DOHH2 (cell line): ENCODE results near the gene ACTN4.

Source experiments
- H3F3A ChIP-seq: fragments of 200-600 bp; sonication (generic), shearing (Covaris generic); 2 replicates; pipeline ENCODE4 v1.6.0; 2016; ENCODE audit warnings: antibody characterized with exemption, mild to moderate bottlenecking; ENCODE audit not compliant: control insufficient read depth, insufficient read depth
- H3K27ac ChIP-seq: fragments of 200-600 bp; sonication (generic); 2 replicates; pipeline ENCODE4 v1.5.1; 2014; ENCODE audit warnings: low read depth, mild to moderate bottlenecking, low read length, moderate library complexity
- H3K27me3 ChIP-seq: fragments of 200-600 bp; sonication (generic); 2 replicates; pipeline ENCODE4 v1.6.1; 2014; ENCODE audit warnings: mild to moderate bottlenecking, low read length, mixed read lengths; ENCODE audit not compliant: control insufficient read depth
- H3K36me3 ChIP-seq: fragments of 200-600 bp; sonication (generic); 2 replicates; pipeline ENCODE4 v1.6.1; 2014; ENCODE audit warnings: mild to moderate bottlenecking, low read length, moderate library complexity, mixed read lengths; ENCODE audit not compliant: control insufficient read depth
- H3K4me1 ChIP-seq: fragments of 200-600 bp; sonication (generic); 2 replicates; pipeline ENCODE4 v1.6.1; 2014; ENCODE audit warnings: mild to moderate bottlenecking, low read length, mixed read lengths; ENCODE audit not compliant: control insufficient read depth
- H3K4me2 ChIP-seq: fragments of 200-600 bp; sonication (generic); 2 replicates; pipeline ENCODE4 v1.6.0; 2014; ENCODE audit warnings: mild to moderate bottlenecking, low read length, moderate library complexity
- H3K4me3 ChIP-seq: fragments of 200-600 bp; sonication (generic); 2 replicates; pipeline ENCODE4 v1.5.1; 2014; ENCODE audit warnings: mild to moderate bottlenecking, low read length, mixed read lengths
- H3K79me2 ChIP-seq: fragments of 200-600 bp; sonication (generic); 2 replicates; pipeline ENCODE4 v1.6.1; 2014; ENCODE audit warnings: mild to moderate bottlenecking, low read length, mixed read lengths; ENCODE audit not compliant: control insufficient read depth
- H3K9me2 ChIP-seq: fragments of 200-600 bp; sonication (generic); replicated peaks from 2 replicates; pipeline ENCODE4 v1.6.1; 2014; ENCODE audit warnings: mild to moderate bottlenecking, low read length, mixed read lengths; ENCODE audit not compliant: control insufficient read depth
- H3K9me3 ChIP-seq: fragments of 200-600 bp; sonication (generic); 2 replicates; pipeline ENCODE4 v1.6.1; 2014; ENCODE audit warnings: antibody characterized with exemption, low read length, mixed read lengths; ENCODE audit not compliant: control insufficient read depth, insufficient read depth
- H4K20me1 ChIP-seq: fragments of 200-600 bp; sonication (generic); 2 replicates; pipeline ENCODE4 v1.6.0; 2014; ENCODE audit warnings: low read depth, mild to moderate bottlenecking, antibody characterized with exemption, low read length, moderate library complexity; ENCODE audit not compliant: control insufficient read depth, insufficient read depth
- EZH2phosphoT487 ChIP-seq: fragments of 200-600 bp; sonication (generic); IDR thresholded peaks from 2 replicates; pipeline ENCODE4 v1.6.1; 2017; ENCODE audit warnings: borderline replicate concordance, mild to moderate bottlenecking, antibody characterized with exemption, low read length, moderate library complexity, mixed read lengths
- TF ChIP-seq, protein P1 (sequence below): fragments of 200-600 bp; sonication (generic); IDR thresholded peaks from one replicate; pipeline ENCODE4 v1.5.1; 2014; ENCODE audit warnings: antibody characterized with exemption, mild to moderate bottlenecking, low read depth, low read length; ENCODE audit not compliant: poor library complexity, severe bottlenecking

Gene ACTN4

GRCh38 chr19:38678217-38678890 is 30.9 kb downstream of the ACTN4 start:
- Histone ChIP-seq H4K20me1 (peaks cover 32% of the 10 kb centered on the region), H3K36me3 (peaks cover 10% of the 10 kb centered on the region), H3K9me2 (no peaks in the 10 kb centered on the region), H3K4me3 (no peak overlapping the region), H3K9me3 (no peaks in the 10 kb centered on the region), H3K79me2 (peaks cover 93% of the 10 kb centered on the region), H3K4me2 (no peak overlapping the region), H3K4me1 (peaks cover 38% of the 10 kb centered on the region), H3K27me3 (no peaks in the 10 kb centered on the region), H3K27ac (no peak overlapping the region), H3F3A (no peaks in the 10 kb centered on the region)
- no peak for TF ChIP-seq EZH2phosphoT487
- TF ChIP-seq, protein P1, sequence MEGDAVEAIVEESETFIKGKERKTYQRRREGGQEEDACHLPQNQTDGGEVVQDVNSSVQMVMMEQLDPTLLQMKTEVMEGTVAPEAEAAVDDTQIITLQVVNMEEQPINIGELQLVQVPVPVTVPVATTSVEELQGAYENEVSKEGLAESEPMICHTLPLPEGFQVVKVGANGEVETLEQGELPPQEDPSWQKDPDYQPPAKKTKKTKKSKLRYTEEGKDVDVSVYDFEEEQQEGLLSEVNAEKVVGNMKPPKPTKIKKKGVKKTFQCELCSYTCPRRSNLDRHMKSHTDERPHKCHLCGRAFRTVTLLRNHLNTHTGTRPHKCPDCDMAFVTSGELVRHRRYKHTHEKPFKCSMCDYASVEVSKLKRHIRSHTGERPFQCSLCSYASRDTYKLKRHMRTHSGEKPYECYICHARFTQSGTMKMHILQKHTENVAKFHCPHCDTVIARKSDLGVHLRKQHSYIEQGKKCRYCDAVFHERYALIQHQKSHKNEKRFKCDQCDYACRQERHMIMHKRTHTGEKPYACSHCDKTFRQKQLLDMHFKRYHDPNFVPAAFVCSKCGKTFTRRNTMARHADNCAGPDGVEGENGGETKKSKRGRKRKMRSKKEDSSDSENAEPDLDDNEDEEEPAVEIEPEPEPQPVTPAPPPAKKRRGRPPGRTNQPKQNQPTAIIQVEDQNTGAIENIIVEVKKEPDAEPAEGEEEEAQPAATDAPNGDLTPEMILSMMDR: no peak

- H3K4me1 ChIP-seq: peaks cover 38% of the 10 kb centered on the region
- peaks cover 10% of the 10 kb centered on the region for H3K36me3 ChIP-seq
- H3K27me3 ChIP-seq: no peaks in the 10 kb centered on the region
- peaks cover 97% of the 10 kb centered on the region for H3K79me2 ChIP-seq
- no peaks in the 10 kb centered on the region for H3K9me2 ChIP-seq
- no peaks in the 10 kb centered on the region for H3K9me3 ChIP-seq
- peaks cover 31% of the 10 kb centered on the region for H4K20me1 ChIP-seq
- TF ChIP-seq EZH2phosphoT487: no peak
- TF ChIP-seq, protein P1: no peak
- H3K4me3 ChIP-seq: no peak overlapping the region
- no peak overlapping the region for H3K4me2 ChIP-seq
- no peaks in the 10 kb centered on the region for H3F3A ChIP-seq
- no peak overlapping the region for H3K27ac ChIP-seq
Observed at GRCh38 chr19:38678891-38679494, 31.5 kb downstream of the ACTN4 start.

DNA sequence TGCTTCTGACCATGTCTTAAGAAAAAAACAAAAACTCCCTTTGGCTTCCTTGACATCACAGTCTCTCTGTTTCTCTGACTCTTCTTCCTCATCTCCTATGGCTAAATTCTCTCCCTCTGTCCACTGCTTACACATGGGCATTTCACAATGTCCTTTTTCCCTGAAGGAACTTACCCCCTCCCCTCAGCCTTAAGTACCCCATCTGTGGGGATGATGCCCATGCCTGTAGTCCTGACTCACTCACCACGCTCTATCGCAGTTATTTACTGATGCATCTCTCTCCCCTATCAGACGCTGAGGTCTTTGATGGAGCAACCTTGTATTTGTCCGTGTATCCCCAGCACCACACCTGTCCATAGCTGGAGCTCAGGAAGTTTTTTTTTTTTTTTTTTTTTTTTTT is 32.4 kb downstream of the ACTN4 start:
- Histone ChIP-seq H3K9me2 (no peaks in the 10 kb centered on the region), H3K9me3 (no peaks in the 10 kb centered on the region), H3K4me1 (peaks cover 35% of the 10 kb centered on the region), H3F3A (no peaks in the 10 kb centered on the region), H3K27ac (no peak overlapping the region), H3K79me2 (peaks cover 97% of the 10 kb centered on the region), H3K4me2 (no peak overlapping the region), H4K20me1 (peaks cover 24% of the 10 kb centered on the region), H3K4me3 (no peak overlapping the region), H3K27me3 (no peaks in the 10 kb centered on the region), H3K36me3 (peaks cover 10% of the 10 kb centered on the region)
- no peak for TF ChIP-seq EZH2phosphoT487
- TF ChIP-seq, protein P1: no peak
